ENCODE measurements around the gene RNFT2. TPM values are rescaled to one million over a fixed set of nuclear protein-coding genes. Genes with fewer than 3 reads are reported as not detected.

Gene RNFT2
- polyA plus RNA-seq, 1 donor from 2014 or later: 20.6 TPM

- Histone ChIP-seq H3F3A (ENCODE audit: insufficient read depth, low read length, poor library complexity, severe bottlenecking) (no peaks in the 10 kb centered on the region), H3K79me2 (replicated peaks; ENCODE audit: insufficient read depth, low read length) (no peaks in the 10 kb centered on the region), H3K27ac (ENCODE audit: low read length) (no peak overlapping the region), H3K4me2 (ENCODE audit: low read length) (no peak overlapping the region), H3K9me3 (ENCODE audit: low read length) (no peaks in the 10 kb centered on the region), H2AFZ (ENCODE audit: low read depth, low read length) (no peak overlapping the region), H3K27me3 (ENCODE audit: insufficient read depth, low read depth, low read length) (no peaks in the 10 kb centered on the region), H4K20me1 (ENCODE audit: insufficient read depth) (no peaks in the 10 kb centered on the region), H3K9me2 (ENCODE audit: insufficient read depth, low read length) (no peaks in the 10 kb centered on the region), H3K9ac (ENCODE audit: low read length) (no peak overlapping the region), H3K36me3 (ENCODE audit: insufficient read depth, low read length) (no peaks in the 10 kb centered on the region), H3K4me3 (ENCODE audit: low read length) (no peak overlapping the region)
- TF ChIP-seq MXI1 (conservative IDR thresholded peaks at IDR 0.05; ENCODE audit: poor library complexity, severe bottlenecking) (no peak), POLR2AphosphoS5 (IDR thresholded peaks at IDR 0.05) (no peak), SMC3 (conservative IDR thresholded peaks at IDR 0.05; ENCODE audit: poor library complexity) (no peak), REST (IDR thresholded peaks at IDR 0.05; ENCODE audit: borderline replicate concordance) (no peak), EZH2 (IDR thresholded peaks at IDR 0.05; ENCODE audit: borderline replicate concordance, insufficient read depth, low read length, poor library complexity, severe bottlenecking) (no peak), RAD21 (conservative IDR thresholded peaks at IDR 0.05) (no peak), CTCF (IDR thresholded peaks at IDR 0.05; ENCODE audit: poor library complexity, severe bottlenecking) (no peak), TAF1 (IDR thresholded peaks at IDR 0.05; ENCODE audit: low read depth) (no peak)
These were observed 22.5 kb downstream of the RNFT2 start for GRCh38 chr12:116760622-116761020.

- Histone ChIP-seq H3K79me2 (replicated peaks; ENCODE audit: insufficient read depth, low read length) (no peaks in the 10 kb centered on the region), H3K4me3 (ENCODE audit: low read length) (no peak overlapping the region), H3K27me3 (ENCODE audit: insufficient read depth, low read depth, low read length) (no peaks in the 10 kb centered on the region), H3K9ac (ENCODE audit: low read length) (no peak overlapping the region), H3K4me2 (ENCODE audit: low read length) (no peak overlapping the region), H4K20me1 (ENCODE audit: insufficient read depth) (no peaks in the 10 kb centered on the region), H3K36me3 (ENCODE audit: insufficient read depth, low read length) (no peaks in the 10 kb centered on the region), H3K27ac (ENCODE audit: low read length) (no peak overlapping the region), H3K9me3 (ENCODE audit: low read length) (no peaks in the 10 kb centered on the region), H3K9me2 (ENCODE audit: insufficient read depth, low read length) (no peaks in the 10 kb centered on the region), H3F3A (ENCODE audit: insufficient read depth, low read length, poor library complexity, severe bottlenecking) (no peaks in the 10 kb centered on the region), H2AFZ (ENCODE audit: low read depth, low read length) (no peak overlapping the region)
- no peak for TF ChIP-seq REST (IDR thresholded peaks at IDR 0.05; ENCODE audit: borderline replicate concordance)
- no peak for TF ChIP-seq EZH2 (IDR thresholded peaks at IDR 0.05; ENCODE audit: borderline replicate concordance, insufficient read depth, low read length, poor library complexity, severe bottlenecking)
- TF ChIP-seq SMC3 (conservative IDR thresholded peaks at IDR 0.05; ENCODE audit: poor library complexity): no peak
- TF ChIP-seq CTCF (IDR thresholded peaks at IDR 0.05; ENCODE audit: poor library complexity, severe bottlenecking): no peak
- no peak for TF ChIP-seq MXI1 (conservative IDR thresholded peaks at IDR 0.05; ENCODE audit: poor library complexity, severe bottlenecking)
- no peak for TF ChIP-seq TAF1 (IDR thresholded peaks at IDR 0.05; ENCODE audit: low read depth)
- TF ChIP-seq EP300 (conservative IDR thresholded peaks at IDR 0.05; ENCODE audit: poor library complexity, severe bottlenecking): no peak
- no peak for TF ChIP-seq RAD21 (conservative IDR thresholded peaks at IDR 0.05)
- TF ChIP-seq POLR2AphosphoS5 (IDR thresholded peaks at IDR 0.05): no peak
These were observed 23.4 kb downstream of the RNFT2 start for GRCh38 chr12:116761499-116761898.

Data from neural cell (in vitro differentiated cells).